Measurements from ENCODE around the gene AFDN.

DNA sequence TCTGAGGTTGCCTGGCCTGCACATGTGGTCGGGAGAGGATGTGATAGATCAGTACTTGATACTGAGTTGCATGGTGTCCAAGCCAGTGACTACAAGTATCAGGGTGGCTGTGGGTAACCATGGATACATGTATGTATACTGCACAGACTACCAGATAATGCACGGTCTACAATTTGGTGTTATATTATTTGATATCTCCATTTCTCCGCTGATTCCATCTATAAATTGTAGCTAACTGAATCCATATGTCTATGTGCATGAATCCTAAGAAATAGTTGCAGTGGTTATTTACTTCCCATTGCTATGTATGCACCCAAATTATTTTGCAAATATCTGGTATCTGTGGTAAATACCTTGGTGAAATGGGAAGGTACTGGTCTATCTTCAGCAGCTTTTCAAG lies 87.0 kb downstream of the AFDN start:
- no peak for TF ChIP-seq CTCF (IDR thresholded peaks at IDR 0.05)
- TF ChIP-seq POLR2A (IDR thresholded peaks at IDR 0.05; ENCODE audit: low read depth) = no peak
- TF ChIP-seq POLR2AphosphoS5 (IDR thresholded peaks at IDR 0.05) = no peak
